ENCODE measurements around the gene PIP5K1B. TPM values are rescaled to one million over a fixed set of nuclear protein-coding genes. Genes with fewer than 3 reads are reported as not detected.
"Not testable (repeated sequence)": the region's sequence is repeated elsewhere in the genome, so short reads cannot be mapped to it uniquely, and the experiment has no call there.

Gene PIP5K1B
- total RNA-seq, 1 experiment from 2014 or later = 1.8 TPM

DNA sequence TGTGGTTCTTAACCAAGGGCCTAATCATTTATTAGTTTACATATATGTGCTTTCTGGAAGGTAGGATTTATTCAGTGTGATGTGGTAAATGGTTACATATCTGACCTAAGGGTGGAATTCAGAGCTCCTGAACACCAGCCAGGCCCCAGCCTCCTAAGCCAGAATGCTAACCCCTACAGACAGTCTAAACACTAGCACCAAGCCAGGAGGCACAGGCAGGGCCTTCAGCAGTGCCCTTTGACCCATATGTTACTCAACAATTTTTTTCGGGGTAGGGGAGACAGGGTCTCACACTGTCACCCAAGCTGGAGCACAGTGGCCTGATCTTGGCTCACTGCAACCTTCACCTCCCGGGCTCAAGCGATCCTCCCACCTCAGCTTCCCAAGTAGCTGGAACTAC is 268.6 kb downstream of the PIP5K1B start:
- H3K36me3 ChIP-seq (replicated peaks; ENCODE audit: control insufficient read depth, insufficient read depth, low read length) = no peaks in the 10 kb centered on the region
- H3K27me3 ChIP-seq (ENCODE audit: control insufficient read depth, insufficient read depth, low read length) = no peaks in the 10 kb centered on the region
- no peak for DNase-seq
- no peak overlapping the region for H3K4me3 ChIP-seq (ENCODE audit: insufficient read depth, low read depth, low read length)

DNA sequence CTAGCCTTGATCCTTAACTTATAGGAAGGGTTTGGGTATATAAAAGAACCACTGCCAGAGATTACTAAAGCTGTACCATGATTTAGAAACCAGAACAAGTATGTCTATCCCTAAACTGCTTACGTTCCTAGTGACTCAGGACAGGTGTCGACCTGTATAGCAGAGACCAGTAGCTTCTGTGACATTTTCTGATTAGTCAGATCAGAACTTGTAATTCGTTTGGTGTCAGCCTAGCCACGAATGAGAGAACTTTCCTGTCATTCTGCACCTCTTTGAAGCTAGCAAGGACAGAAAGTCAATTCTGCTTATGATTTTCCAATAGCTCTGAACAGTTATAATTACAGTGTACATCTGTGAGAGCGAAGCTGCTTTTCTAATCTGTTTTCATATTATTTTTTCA is 269.4 kb downstream of the PIP5K1B start:
- Histone ChIP-seq H3K27me3 (ENCODE audit: control insufficient read depth, insufficient read depth, low read length) (no peaks in the 10 kb centered on the region), H3K36me3 (replicated peaks; ENCODE audit: control insufficient read depth, insufficient read depth, low read length) (no peaks in the 10 kb centered on the region), H3K4me3 (ENCODE audit: insufficient read depth, low read depth, low read length) (no peak overlapping the region)
- DNase-seq = no peak

DNA sequence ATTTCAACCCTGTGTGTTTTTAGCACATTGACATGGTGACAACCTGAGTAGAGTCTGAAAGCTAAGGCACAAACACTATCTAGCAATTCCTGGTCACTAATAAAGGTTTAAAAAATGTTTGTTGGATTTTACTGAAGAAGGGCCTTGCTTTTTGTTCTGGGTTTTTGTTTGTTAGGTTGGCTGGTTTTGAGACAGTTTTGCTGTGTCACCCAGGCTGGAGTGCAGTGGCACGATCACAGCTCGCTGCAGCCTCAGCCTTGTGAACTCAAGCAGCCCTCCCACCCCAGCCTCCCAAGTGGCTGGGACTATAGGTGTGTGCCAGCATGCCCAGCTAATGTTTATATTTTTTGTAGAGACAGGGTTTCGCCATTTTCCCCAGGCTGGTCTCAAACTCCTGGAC is 269.9 kb downstream of the PIP5K1B start:
- Histone ChIP-seq H3K36me3 (replicated peaks; ENCODE audit: control insufficient read depth, insufficient read depth, low read length) (no peaks in the 10 kb centered on the region), H3K27me3 (ENCODE audit: control insufficient read depth, insufficient read depth, low read length) (no peaks in the 10 kb centered on the region), H3K4me3 (ENCODE audit: insufficient read depth, low read depth, low read length) (no peak overlapping the region)
- DNase-seq = no peak

DNA sequence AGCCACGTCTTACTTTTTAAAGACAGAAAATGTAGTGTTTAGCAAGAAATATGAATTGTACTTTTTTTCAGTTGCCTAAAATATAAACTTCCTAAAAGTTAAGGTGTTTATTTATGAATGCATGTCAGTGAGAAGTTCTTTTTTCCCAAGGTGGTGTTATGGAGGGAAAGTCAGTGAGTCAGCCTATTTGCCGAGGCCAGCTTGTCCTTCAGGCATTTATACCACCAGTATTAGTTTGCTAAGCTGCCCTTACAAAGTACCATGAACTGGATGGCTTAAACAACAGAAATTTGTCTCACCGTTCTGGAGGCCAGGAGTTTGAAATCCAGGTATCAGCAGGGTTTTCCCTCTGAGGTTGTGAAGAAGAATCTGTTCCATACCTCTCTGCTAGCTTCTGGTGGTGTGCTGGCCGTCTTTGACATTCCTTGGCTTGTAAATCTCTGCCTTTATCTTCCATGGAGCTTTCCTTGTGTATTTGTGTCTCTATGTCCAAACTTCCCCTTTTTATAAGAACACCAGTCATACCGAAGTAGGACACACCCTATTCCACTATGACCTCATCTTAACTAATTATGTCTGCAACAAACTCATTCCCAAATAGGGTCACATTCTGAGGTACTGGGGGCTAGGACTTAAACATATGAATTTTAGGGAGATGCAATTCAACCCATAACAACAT is 270.5 kb downstream of the PIP5K1B start:
- no peak for DNase-seq
- H3K27me3 ChIP-seq (ENCODE audit: control insufficient read depth, insufficient read depth, low read length) = no peaks in the 10 kb centered on the region
- H3K4me3 ChIP-seq (ENCODE audit: insufficient read depth, low read depth, low read length) = no peak overlapping the region
- H3K36me3 ChIP-seq (replicated peaks; ENCODE audit: control insufficient read depth, insufficient read depth, low read length) = no peaks in the 10 kb centered on the region

DNA sequence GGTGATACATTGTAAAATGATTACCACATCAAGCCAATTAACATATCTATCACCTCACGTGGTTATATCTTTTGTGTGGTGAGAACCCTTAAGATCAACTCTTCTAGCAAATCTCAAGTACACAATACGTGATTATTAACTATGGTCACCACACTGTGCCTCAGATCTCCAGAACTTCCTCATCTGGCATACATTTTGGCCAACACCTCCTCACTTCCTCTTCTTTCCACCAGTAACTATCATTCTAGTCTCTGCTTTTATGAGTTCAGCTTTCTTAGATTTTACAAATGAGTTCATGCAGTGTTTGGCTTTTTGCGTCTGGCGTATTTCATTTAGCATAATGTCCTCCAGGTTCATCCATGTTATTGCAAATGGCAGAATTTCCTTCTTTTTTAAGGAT is 273.0 kb downstream of the PIP5K1B start:
- Histone ChIP-seq H3K4me3 (ENCODE audit: insufficient read depth, low read depth, low read length) (no peak overlapping the region), H3K36me3 (replicated peaks; ENCODE audit: control insufficient read depth, insufficient read depth, low read length) (no peaks in the 10 kb centered on the region), H3K27me3 (ENCODE audit: control insufficient read depth, insufficient read depth, low read length) (no peaks in the 10 kb centered on the region)
- no peak for DNase-seq

DNA sequence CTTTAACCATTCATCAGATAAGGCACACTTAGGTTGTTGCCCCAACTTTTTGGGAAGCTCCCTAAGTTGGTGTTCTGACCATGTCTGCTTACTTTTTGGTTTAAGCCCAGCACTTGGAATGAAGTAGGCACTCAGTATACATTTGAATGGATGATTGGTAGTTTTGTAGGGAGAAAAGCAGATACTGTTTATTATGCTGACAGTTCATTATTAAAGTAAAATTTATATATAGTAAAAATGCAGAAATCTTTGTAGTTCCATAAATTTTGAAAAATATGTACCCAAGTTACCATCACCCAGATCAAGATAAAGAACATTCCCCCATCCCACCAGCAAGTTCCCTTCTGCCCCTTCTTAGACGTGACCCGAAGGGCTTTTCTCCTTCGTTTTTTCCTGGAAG is 273.5 kb downstream of the PIP5K1B start:
- DNase-seq = no peak
- no peaks in the 10 kb centered on the region for H3K36me3 ChIP-seq (replicated peaks; ENCODE audit: control insufficient read depth, insufficient read depth, low read length)
- H3K27me3 ChIP-seq (ENCODE audit: control insufficient read depth, insufficient read depth, low read length) = no peaks in the 10 kb centered on the region
- no peak overlapping the region for H3K4me3 ChIP-seq (ENCODE audit: insufficient read depth, low read depth, low read length)

DNA sequence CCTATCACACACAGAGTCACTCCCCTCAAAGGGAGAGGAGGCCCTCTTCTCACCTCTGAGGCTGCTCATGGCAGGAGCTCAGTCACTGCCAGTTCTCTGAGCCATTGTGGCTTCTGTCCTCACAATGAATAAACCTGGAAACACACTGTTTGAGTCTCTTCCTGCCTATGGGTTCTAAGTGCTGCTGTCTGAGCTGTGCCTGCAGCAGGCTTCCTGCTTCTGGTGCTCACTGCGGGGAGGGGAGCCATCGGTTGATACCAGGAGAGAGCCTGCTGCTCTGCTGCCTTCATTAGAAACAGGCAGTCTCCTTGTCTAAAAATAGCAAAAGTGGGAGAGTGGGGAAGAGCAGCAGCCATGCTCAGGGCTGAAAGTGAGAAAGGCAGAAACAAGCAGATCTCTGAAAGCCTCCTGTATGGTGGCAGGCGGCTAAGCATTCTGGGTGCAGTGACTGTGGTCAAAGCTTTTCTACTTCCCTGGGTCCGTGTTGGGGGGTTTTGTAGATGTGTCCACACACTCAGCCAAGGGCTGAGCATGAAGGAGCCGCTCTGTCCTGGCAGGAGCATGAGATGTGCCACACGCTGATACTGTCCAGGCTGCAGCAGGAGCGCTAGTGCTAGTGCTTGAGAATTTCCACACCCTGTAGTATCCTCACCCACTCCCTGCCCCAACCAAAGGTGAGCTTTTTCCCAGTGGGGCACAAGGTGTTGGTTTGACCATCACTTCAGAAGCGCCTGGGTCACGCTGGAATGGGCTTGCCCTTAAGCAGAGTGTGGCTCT is 274.7 kb downstream of the PIP5K1B start:
- Histone ChIP-seq H3K36me3 (replicated peaks; ENCODE audit: control insufficient read depth, insufficient read depth, low read length) (no peaks in the 10 kb centered on the region), H3K4me3 (ENCODE audit: insufficient read depth, low read depth, low read length) (no peak overlapping the region), H3K27me3 (ENCODE audit: control insufficient read depth, insufficient read depth, low read length) (no peaks in the 10 kb centered on the region)
- DNase-seq = no peak

DNA sequence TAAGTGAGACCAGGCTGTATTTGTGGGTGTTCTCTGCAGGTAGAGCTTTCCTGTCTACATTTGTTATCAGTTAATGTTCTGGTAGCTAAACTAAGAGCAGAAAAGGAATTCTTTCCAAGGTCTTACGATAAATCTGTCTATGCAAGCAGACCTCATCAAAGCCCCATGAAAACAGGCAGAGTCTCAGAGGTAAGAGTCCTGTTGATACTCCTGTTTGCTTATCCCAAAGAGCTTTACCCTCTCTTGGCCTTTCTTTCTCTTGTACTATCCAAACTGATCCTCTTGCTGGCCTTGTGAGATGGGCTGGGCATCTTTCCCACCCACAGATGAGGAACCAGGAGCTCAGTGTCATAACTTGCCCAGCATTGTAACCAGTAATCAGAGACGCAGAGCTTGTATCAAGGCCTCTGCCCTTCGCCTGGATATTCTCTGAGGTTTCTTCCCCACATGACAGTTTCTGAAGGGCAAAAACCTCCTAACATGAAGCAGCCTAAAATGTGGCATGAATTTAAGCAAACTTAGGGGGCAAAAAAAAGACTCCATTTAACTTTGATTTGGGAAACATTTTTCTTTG is 275.4 kb downstream of the PIP5K1B start:
- H3K27me3 ChIP-seq (ENCODE audit: control insufficient read depth, insufficient read depth, low read length) = no peaks in the 10 kb centered on the region
- no peak for DNase-seq
- H3K4me3 ChIP-seq (ENCODE audit: insufficient read depth, low read depth, low read length) = no peak overlapping the region
- no peaks in the 10 kb centered on the region for H3K36me3 ChIP-seq (replicated peaks; ENCODE audit: control insufficient read depth, insufficient read depth, low read length)

DNA sequence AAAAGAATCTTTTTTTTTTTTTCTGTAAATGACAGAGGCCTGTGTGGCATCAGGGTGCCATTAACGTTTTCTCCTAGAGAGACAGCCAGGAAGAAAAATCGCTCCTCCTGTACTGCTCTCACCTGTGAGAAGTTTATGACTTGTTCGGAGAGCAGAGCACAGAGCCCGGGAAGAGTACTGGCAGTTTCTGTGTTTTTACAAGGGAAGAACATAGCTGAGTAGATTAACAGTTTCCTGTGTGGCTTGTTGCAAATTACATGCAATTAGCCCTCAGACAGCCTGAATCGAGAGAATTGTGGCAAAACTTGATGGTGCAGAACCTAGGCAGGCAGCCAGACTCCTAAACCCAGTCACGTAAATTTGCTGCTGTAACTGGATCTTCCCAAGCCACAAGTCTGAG is 276.7 kb downstream of the PIP5K1B start:
- no peaks in the 10 kb centered on the region for H3K36me3 ChIP-seq (replicated peaks; ENCODE audit: control insufficient read depth, insufficient read depth, low read length)
- no peak for DNase-seq
- no peaks in the 10 kb centered on the region for H3K27me3 ChIP-seq (ENCODE audit: control insufficient read depth, insufficient read depth, low read length)
- H3K4me3 ChIP-seq (ENCODE audit: insufficient read depth, low read depth, low read length) = no peak overlapping the region

DNA sequence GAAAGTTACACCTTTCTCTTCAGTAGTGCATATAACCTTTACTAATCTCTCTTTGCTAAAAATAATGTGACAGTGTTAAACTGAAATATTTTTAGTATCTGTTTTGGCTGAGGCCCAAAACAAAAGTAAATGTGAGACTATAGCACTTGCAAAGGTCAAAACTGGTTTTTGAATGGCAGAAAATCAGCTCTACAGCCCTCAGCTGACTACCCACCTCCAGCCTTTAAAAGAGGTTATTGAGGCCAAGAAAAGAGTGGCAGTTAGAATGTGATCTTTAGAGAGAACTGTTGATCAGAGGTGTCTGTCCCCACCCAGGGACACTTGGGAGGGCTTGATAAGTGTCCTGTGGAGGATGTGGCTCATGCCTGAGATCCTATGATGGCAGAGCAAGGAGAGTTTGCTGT is 278.0 kb downstream of the PIP5K1B start:
- no peaks in the 10 kb centered on the region for H3K36me3 ChIP-seq (replicated peaks; ENCODE audit: control insufficient read depth, insufficient read depth, low read length)
- H3K27me3 ChIP-seq (ENCODE audit: control insufficient read depth, insufficient read depth, low read length) = no peaks in the 10 kb centered on the region
- no peak overlapping the region for H3K4me3 ChIP-seq (ENCODE audit: insufficient read depth, low read depth, low read length)
- DNase-seq = no peak

DNA sequence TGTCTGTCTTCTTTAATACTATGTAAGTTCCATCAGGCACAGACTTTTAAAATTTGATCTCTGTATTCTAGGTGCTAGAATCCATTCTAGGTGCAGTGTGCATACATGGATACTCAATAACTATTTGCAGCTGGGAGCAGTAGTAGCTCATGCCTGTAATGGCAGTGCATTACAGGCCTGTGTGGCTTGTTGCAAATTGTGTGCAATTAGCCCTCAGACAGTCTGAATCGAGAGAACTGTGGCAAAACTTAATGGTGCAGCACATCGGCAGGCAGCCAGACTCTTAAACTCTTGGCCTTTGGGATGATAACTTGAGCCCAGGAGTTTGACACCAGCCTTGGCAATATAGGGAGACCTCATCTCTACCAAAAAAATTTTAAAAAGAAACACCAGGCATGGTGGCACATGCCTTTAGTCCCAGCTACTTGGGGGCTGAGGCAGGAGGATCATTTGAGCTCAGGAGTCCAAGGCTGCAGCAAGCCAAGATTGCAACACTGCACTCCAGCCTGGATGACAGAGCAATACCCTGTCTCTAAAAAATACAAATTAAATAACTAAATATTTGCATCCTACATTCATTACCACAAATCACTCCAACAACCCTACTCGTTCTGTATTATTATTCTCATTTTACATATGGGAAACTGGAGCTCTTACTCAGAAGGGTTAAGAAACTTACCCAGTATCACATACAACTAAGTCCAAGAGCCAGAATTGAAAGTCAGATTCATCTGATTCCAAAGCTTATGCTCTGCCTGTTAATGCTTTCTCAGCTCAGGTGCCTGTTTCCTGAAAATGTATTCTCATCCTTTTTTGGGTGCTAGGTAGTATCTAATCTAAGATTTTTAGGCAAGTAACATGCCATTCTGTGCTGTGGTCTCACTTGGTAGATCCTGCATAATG is 278.7 kb downstream of the PIP5K1B start:
- DNase-seq = no peak
- no peaks in the 10 kb centered on the region for H3K36me3 ChIP-seq (replicated peaks; ENCODE audit: control insufficient read depth, insufficient read depth, low read length)
- no peaks in the 10 kb centered on the region for H3K27me3 ChIP-seq (ENCODE audit: control insufficient read depth, insufficient read depth, low read length)
- no peak overlapping the region for H3K4me3 ChIP-seq (ENCODE audit: insufficient read depth, low read depth, low read length)

DNA sequence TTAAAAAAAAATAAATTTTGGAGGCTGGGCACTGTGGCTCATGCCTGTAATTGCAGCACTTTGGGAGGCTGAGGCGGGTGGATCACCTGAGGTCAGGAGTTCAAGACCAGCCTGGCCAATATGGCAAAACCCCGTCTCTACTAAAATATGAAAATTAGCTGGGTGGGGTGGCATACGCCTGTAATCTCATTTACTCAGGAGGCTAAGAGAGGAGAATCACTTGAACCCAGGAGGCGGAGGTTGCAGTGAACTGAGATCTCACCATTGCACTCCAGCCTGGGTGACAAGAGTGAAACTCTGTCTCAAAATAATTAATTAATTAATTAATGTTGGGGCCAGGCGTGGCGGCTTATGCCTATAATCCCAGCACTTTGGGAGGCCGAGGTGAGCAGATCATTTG is 281.9 kb downstream of the PIP5K1B start:
- not testable (repeated sequence) for DNase-seq; H3K4me3 ChIP-seq (ENCODE audit: insufficient read depth, low read depth, low read length); H3K27me3 ChIP-seq (ENCODE audit: control insufficient read depth, insufficient read depth, low read length); H3K36me3 ChIP-seq (replicated peaks; ENCODE audit: control insufficient read depth, insufficient read depth, low read length)

DNA sequence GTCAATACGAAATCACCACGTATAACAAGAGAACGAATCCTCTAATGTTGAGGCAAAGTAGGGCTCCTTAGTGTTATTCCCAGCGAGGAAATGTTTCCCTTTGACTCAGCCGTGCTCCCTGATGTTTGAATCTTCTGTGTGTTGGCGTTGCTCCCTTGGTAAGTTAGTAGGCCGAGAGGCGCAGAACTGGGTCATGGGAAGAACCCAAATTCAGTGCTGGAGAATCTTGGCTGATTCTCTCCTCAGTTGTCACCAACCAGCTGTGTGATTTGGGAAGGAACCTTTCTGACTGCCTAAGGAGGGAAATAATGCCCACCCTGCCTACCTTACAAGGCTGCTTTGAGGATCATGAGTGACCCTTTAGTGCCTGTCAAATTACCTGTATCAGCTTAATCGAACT is 286.4 kb downstream of the PIP5K1B start:
- Histone ChIP-seq H3K36me3 (replicated peaks; ENCODE audit: control insufficient read depth, insufficient read depth, low read length) (no peaks in the 10 kb centered on the region), H3K27me3 (ENCODE audit: control insufficient read depth, insufficient read depth, low read length) (no peaks in the 10 kb centered on the region)

DNA sequence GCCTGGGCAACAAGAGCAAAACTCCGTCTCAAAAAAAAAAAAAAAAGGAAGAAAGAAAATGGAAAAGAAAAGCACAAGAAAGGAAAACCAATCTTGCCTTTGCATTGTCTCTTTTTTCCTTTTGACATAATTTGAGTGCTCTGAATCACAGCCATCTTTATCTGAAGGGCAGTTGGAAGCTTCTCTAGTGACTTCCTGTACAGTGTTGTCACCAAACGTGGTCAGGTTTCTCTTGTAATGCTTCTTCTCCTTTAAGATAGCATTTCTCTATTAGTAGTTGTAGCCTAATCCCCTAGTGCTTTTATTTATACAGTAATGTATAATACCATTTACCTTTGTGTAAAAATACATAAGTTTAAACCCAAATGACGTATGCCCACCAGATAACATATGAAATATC is 290.7 kb downstream of the PIP5K1B start:
- Histone ChIP-seq H3K27me3 (ENCODE audit: control insufficient read depth, insufficient read depth, low read length) (no peaks in the 10 kb centered on the region), H3K4me3 (ENCODE audit: insufficient read depth, low read depth, low read length) (no peak overlapping the region), H3K36me3 (replicated peaks; ENCODE audit: control insufficient read depth, insufficient read depth, low read length) (no peaks in the 10 kb centered on the region)
- no peak for DNase-seq

More for the DNA sequence above, 286.4 kb downstream of the PIP5K1B start:
- no peak for DNase-seq
- no peak overlapping the region for H3K4me3 ChIP-seq (ENCODE audit: insufficient read depth, low read depth, low read length)

Measured in H7 (cell line).